HEK293T (cell line): ENCODE results near the gene SH2D4B.

ENCODE experiments used
- BHLHE40 ChIP-seq: fragments of 450-650 bp; IDR thresholded peaks from 2 replicates; pipeline ENCODE4 v1.6.1; 2016; ENCODE audit warnings: mild to moderate bottlenecking, moderate library complexity, borderline replicate concordance
- ELF4 ChIP-seq: fragments of 450-650 bp; IDR thresholded peaks from 2 replicates; pipeline ENCODE4 v1.6.1; 2017; ENCODE audit warnings: antibody characterized with exemption
- FOXK2 ChIP-seq: fragments of 450-650 bp; IDR thresholded peaks from 2 replicates; pipeline ENCODE4 v1.6.1; 2016; ENCODE audit warnings: mild to moderate bottlenecking
- FOXM1 ChIP-seq: fragments of 450-650 bp; IDR thresholded peaks from 2 replicates; pipeline ENCODE4 v1.6.1; 2017; ENCODE audit warnings: mild to moderate bottlenecking, borderline replicate concordance
- SUZ12 ChIP-seq: fragments of 450-650 bp; IDR thresholded peaks from 2 replicates; pipeline ENCODE4 v1.6.1; 2016; ENCODE audit warnings: mild to moderate bottlenecking
- TARDBP ChIP-seq: fragments of 450-650 bp; IDR thresholded peaks from 2 replicates; pipeline ENCODE4 v1.6.1; 2016
- TF ChIP-seq, protein P1 (sequence below): fragments of 450-650 bp; IDR thresholded peaks from 2 replicates; pipeline ENCODE4 v1.6.1; 2016

DNA sequence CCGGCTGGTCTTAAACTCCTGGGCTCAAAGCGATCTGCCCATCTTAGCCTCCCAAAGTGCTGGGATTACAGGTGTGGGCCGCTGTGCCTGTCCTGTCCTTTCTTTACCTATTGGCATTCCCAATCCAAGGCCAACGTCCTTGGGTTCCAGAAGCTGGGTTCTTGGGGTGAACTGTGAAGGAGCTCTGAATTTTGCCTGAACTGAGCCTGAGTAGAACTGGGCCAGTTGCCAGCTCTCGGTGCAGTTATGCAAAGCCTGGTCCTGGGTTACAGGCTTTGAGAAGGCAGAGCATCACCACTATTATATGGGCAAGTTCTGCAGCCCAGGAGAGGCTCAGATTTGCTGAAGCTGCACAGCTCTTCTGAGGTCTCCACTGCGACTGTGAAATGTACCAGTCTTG lies 24.6 kb upstream of the SH2D4B start:
- TF ChIP-seq, protein P1, sequence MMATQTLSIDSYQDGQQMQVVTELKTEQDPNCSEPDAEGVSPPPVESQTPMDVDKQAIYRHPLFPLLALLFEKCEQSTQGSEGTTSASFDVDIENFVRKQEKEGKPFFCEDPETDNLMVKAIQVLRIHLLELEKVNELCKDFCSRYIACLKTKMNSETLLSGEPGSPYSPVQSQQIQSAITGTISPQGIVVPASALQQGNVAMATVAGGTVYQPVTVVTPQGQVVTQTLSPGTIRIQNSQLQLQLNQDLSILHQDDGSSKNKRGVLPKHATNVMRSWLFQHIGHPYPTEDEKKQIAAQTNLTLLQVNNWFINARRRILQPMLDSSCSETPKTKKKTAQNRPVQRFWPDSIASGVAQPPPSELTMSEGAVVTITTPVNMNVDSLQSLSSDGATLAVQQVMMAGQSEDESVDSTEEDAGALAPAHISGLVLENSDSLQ: no peak
- TF ChIP-seq FOXK2 (no peak), BHLHE40 (no peak), SUZ12 (no peak), FOXM1 (no peak), ELF4 (no peak), TARDBP (no peak)
